K562 (cell line): ENCODE measurements around the gene DNAJC18. TPM values are rescaled to one million over a fixed set of nuclear protein-coding genes. Genes with fewer than 3 reads are reported as not detected.

Source experiments
- CHCHD3 ChIP-seq: fragments of 250-450 bp; sonication (Bioruptor Pico); IDR thresholded peaks from 2 replicates; pipeline ENCODE4 v2.1.2; 2022; ENCODE audit warnings: mild to moderate bottlenecking
- ESRRB ChIP-seq: fragments of 250-450 bp; sonication (Bioruptor Pico); IDR thresholded peaks from 2 replicates; pipeline ENCODE4 v1.5.0; 2020; ENCODE audit warnings: mild to moderate bottlenecking, moderate library complexity, borderline replicate concordance
- KLF10 ChIP-seq: fragments of 250-450 bp; sonication (Bioruptor Pico); IDR thresholded peaks from 2 replicates; pipeline ENCODE4 v1.6.1; 2021; ENCODE audit warnings: matching md5 sums
- LEF1 ChIP-seq: fragments of 450-650 bp; IDR thresholded peaks from 2 replicates; pipeline ENCODE4 v1.6.1; 2016; ENCODE audit warnings: mild to moderate bottlenecking
- NCOA2 ChIP-seq, 2 experiments: fragments of 450-650 bp; IDR thresholded peaks; 2 replicates each; pipeline ENCODE4 v1.6.1; 2018; ENCODE audit warnings: mild to moderate bottlenecking in 2 of 2, moderate library complexity in 1 of 2; ENCODE audit not compliant: partially characterized antibody in 2 of 2
- NONO ChIP-seq, 2 experiments: fragments of 200-400 bp in 1 of 2; fragments of 450-650 bp in 1 of 2; formaldehyde crosslinking in 1 of 2; IDR thresholded peaks; 2 replicates each; pipeline ENCODE4 v1.6.1; 2017; ENCODE audit warnings: low read depth in 2 of 2, mild to moderate bottlenecking in 2 of 2, moderate library complexity in 2 of 2, low read length in 1 of 2
- PHF20 ChIP-seq: fragments of 450-650 bp; IDR thresholded peaks from 2 replicates; pipeline ENCODE4 v1.6.1; 2018; ENCODE audit not compliant: partially characterized antibody
- RUNX1 ChIP-seq: sonication (generic); IDR thresholded peaks from 2 replicates; pipeline ENCODE4 v1.6.1; 2016; ENCODE audit warnings: antibody characterized with exemption, low read depth
- SLC30A9 ChIP-seq: fragments of 250-450 bp; sonication (Bioruptor Pico); IDR thresholded peaks from 2 replicates; pipeline ENCODE4 v1.8.0; 2022; ENCODE audit warnings: mild to moderate bottlenecking, moderate library complexity
- TOE1 ChIP-seq, 2 experiments: fragments of 450-650 bp in 1 of 2; sonication (generic) in 1 of 2; formaldehyde crosslinking in 1 of 2; IDR thresholded peaks; 2 replicates each; pipeline versions ENCODE4 v1.7.1 to v1.8.0; 2016 to 2022; ENCODE audit warnings: borderline replicate concordance in 2 of 2, mild to moderate bottlenecking in 2 of 2, antibody characterized with exemption in 1 of 2, inconsistent platforms in 1 of 2, low read depth in 1 of 2, missing genetic modification reagents in 1 of 2, moderate library complexity in 1 of 2
- ZNF175 ChIP-seq: fragments of 200-800 bp; sonication (Bioruptor generic); IDR thresholded peaks from 2 replicates; pipeline ENCODE4 v1.6.1; 2016; ENCODE audit warnings: low read depth, mild to moderate bottlenecking, missing genetic modification characterization, missing compliant biosample characterization
- ZNF347 ChIP-seq: fragments of 450-650 bp; formaldehyde crosslinking; IDR thresholded peaks from 2 replicates; pipeline ENCODE4 v1.4.0; 2020; ENCODE audit warnings: low read depth, mild to moderate bottlenecking, moderate library complexity
- ZNF764 ChIP-seq: fragments of 250-450 bp; sonication (Bioruptor Pico); IDR thresholded peaks from 2 replicates; pipeline ENCODE4 v1.4.0; 2020; ENCODE audit warnings: low read depth, mild to moderate bottlenecking, moderate library complexity
- polyA plus RNA-seq, 8 experiments: library from polyadenylated mRNA; depleted of rRNA in 4 of 8; stranded (reverse) in 5 of 8; unstranded in 3 of 8; fragments of >200 nt; fragmentation: Nextera tagmentation in 2 of 8; fragmentation: Illumina TruSeq in 1 of 8; extraction: Ambion mirVana in 2 of 8; extraction: Trizol in 1 of 8; gene quantifications; 2 replicates each; pipeline versions ENCODE4 v1.2.1 to v1.2.3, GENCODE V29; 2011 to 2014; ENCODE audit warnings: inconsistent platforms in 1 of 8, missing spikeins in 1 of 8
- total RNA-seq, 7 experiments: library from RNA; depleted of rRNA in 6 of 7; stranded (reverse); fragments of >200 nt in 6 of 7; fragmentation: Illumina TruSeq in 2 of 7; extraction: Trizol in 2 of 7; gene quantifications; 2 replicates each; pipeline versions ENCODE4 v1.2.1 to v1.2.3, GENCODE V29; 2011 to 2021; ENCODE audit warnings: low replicate concordance in 1 of 7
- TF ChIP-seq, protein P1 (sequence below): fragments of 250-450 bp; sonication (Bioruptor Pico); IDR thresholded peaks from 2 replicates; pipeline ENCODE4 v1.8.0; 2021; ENCODE audit warnings: mild to moderate bottlenecking, moderate library complexity
- TF ChIP-seq, protein P2 (sequence below): sonication (generic); formaldehyde crosslinking; IDR thresholded peaks from 2 replicates; pipeline ENCODE4 v1.8.1; 2023; ENCODE audit warnings: missing genetic modification reagents, mild to moderate bottlenecking, borderline replicate concordance
- TF ChIP-seq, protein P3 (sequence below): fragments of 250-450 bp; sonication (Bioruptor Pico); IDR thresholded peaks from 2 replicates; pipeline ENCODE4 v1.9.0; 2021; ENCODE audit warnings: mild to moderate bottlenecking
- TF ChIP-seq, protein P4 (sequence below): fragments of 250-450 bp; sonication (Bioruptor Pico); IDR thresholded peaks from 2 replicates; pipeline ENCODE4 v1.6.1; 2021; ENCODE audit warnings: mild to moderate bottlenecking

DNAJC18 gene
- total and polyA plus RNA-seq, 9 of the 15 experiments (the other 6 are each of a cell fraction or from before 2014, with no cell fraction given) = 1.5 to 13.3 (median 7.5) TPM

DNA sequence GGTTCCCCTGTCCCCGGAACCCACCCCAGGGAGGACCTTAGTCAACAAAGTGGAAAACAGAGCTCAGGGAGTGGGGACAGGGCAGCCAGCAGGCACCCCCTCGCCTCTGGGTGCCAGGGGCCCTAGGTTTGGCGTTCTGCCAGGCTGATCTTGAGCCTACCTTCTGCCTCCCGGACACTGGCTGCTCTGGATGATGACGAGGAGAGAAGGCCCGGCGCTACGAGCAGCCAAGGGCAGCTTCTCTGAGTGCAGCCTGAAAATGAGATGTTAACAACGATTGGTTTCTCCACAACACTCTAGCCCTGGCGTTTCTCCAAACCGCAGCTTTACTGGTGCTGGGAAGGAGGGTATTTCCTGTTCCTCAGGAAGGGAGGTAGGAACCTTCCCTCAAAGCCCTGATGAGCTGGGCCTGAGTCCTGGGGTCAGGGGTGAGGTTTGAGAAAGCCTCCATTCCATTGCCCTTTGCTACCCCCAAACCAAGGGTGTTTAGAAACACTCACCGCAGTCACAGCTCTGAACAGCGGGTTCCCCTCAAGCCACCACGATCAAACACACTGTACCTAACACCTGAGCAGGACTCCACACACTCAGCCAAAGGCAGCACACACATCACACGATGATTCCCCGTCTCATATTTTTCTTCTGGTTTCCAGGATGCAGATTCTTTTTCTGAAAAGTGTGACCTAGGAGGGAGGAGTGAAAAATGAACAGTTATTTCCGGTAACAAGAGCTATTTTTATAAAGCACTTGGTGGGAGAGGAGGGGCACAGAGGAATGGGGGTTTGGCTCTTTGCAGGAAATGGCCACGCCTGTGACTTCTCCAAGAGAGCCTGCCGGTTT lies 42.9 kb upstream of the DNAJC18 start, which contains the start of gene STING1 (continued):
- TF ChIP-seq TOE1 (IDR thresholded peaks at IDR 0.05; ENCODE audit: borderline replicate concordance) = no peak
- TF ChIP-seq TOE1 (CRISPR knock-in tag; IDR thresholded peaks at IDR 0.05; ENCODE audit: borderline replicate concordance, low read depth) = no peak
- no peak for TF ChIP-seq KLF10
- peak; percentile 52 for TF ChIP-seq PHF20
- TF ChIP-seq RUNX1 = no peak
- TF ChIP-seq, protein P1, sequence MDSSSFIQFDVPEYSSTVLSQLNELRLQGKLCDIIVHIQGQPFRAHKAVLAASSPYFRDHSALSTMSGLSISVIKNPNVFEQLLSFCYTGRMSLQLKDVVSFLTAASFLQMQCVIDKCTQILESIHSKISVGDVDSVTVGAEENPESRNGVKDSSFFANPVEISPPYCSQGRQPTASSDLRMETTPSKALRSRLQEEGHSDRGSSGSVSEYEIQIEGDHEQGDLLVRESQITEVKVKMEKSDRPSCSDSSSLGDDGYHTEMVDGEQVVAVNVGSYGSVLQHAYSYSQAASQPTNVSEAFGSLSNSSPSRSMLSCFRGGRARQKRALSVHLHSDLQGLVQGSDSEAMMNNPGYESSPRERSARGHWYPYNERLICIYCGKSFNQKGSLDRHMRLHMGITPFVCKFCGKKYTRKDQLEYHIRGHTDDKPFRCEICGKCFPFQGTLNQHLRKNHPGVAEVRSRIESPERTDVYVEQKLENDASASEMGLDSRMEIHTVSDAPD = no peak
- TF ChIP-seq, protein P2, sequence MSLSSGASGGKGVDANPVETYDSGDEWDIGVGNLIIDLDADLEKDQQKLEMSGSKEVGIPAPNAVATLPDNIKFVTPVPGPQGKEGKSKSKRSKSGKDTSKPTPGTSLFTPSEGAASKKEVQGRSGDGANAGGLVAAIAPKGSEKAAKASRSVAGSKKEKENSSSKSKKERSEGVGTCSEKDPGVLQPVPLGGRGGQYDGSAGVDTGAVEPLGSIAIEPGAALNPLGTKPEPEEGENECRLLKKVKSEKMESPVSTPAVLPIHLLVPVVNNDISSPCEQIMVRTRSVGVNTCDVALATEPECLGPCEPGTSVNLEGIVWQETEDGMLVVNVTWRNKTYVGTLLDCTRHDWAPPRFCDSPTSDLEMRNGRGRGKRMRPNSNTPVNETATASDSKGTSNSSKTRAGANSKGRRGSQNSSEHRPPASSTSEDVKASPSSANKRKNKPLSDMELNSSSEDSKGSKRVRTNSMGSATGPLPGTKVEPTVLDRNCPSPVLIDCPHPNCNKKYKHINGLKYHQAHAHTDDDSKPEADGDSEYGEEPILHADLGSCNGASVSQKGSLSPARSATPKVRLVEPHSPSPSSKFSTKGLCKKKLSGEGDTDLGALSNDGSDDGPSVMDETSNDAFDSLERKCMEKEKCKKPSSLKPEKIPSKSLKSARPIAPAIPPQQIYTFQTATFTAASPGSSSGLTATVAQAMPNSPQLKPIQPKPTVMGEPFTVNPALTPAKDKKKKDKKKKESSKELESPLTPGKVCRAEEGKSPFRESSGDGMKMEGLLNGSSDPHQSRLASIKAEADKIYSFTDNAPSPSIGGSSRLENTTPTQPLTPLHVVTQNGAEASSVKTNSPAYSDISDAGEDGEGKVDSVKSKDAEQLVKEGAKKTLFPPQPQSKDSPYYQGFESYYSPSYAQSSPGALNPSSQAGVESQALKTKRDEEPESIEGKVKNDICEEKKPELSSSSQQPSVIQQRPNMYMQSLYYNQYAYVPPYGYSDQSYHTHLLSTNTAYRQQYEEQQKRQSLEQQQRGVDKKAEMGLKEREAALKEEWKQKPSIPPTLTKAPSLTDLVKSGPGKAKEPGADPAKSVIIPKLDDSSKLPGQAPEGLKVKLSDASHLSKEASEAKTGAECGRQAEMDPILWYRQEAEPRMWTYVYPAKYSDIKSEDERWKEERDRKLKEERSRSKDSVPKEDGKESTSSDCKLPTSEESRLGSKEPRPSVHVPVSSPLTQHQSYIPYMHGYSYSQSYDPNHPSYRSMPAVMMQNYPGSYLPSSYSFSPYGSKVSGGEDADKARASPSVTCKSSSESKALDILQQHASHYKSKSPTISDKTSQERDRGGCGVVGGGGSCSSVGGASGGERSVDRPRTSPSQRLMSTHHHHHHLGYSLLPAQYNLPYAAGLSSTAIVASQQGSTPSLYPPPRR (CRISPR knock-in tag) = no peak
- TF ChIP-seq ZNF175 = peak; percentile 80
- no peak for TF ChIP-seq NONO (IDR thresholded peaks at IDR 0.05; ENCODE audit: low read depth in 2 of 2, low read length in 1 of 2)
- TF ChIP-seq, protein P3, sequence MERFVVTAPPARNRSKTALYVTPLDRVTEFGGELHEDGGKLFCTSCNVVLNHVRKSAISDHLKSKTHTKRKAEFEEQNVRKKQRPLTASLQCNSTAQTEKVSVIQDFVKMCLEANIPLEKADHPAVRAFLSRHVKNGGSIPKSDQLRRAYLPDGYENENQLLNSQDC (CRISPR knock-in tag) = no peak
- no peak for TF ChIP-seq NCOA2 (IDR thresholded peaks at IDR 0.05; ENCODE audit: partially characterized antibody in 2 of 2)
- no peak for TF ChIP-seq ZNF347
- TF ChIP-seq ESRRB (CRISPR knock-in tag) = no peak
- TF ChIP-seq, protein P4, sequence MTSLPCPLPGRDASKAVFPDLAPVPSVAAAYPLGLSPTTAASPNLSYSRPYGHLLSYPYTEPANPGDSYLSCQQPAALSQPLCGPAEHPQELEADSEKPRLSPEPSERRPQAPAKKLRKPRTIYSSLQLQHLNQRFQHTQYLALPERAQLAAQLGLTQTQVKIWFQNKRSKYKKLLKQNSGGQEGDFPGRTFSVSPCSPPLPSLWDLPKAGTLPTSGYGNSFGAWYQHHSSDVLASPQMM (CRISPR knock-in tag) = no peak
- TF ChIP-seq SLC30A9 (CRISPR knock-in tag) = no peak
- TF ChIP-seq LEF1 = no peak
- no peak for TF ChIP-seq ZNF764 (CRISPR knock-in tag)
- no peak for TF ChIP-seq CHCHD3 (CRISPR knock-in tag)
